Fibroblast of skin of scalp (primary cell): ENCODE measurements around the gene PLIN1. TPM values are rescaled to one million over a fixed set of nuclear protein-coding genes. Genes with fewer than 3 reads are reported as not detected.
"Not testable (repeated sequence)": the region's sequence is repeated elsewhere in the genome, so short reads cannot be mapped to it uniquely, and the experiment has no call there.

Experiments
- DNase-seq: peaks from one replicate; pipeline ENCODE4 v3.0.0-alpha.2; 2013
- polyA plus RNA-seq, 2 experiments: library from polyadenylated mRNA; unstranded; fragments of 120-200 nt; gene quantifications; one replicate each; pipeline ENCODE4 v1.2.1, GENCODE V29; 2013; ENCODE audit not compliant: insufficient read length in 2 of 2

The PLIN1 gene, protein sequence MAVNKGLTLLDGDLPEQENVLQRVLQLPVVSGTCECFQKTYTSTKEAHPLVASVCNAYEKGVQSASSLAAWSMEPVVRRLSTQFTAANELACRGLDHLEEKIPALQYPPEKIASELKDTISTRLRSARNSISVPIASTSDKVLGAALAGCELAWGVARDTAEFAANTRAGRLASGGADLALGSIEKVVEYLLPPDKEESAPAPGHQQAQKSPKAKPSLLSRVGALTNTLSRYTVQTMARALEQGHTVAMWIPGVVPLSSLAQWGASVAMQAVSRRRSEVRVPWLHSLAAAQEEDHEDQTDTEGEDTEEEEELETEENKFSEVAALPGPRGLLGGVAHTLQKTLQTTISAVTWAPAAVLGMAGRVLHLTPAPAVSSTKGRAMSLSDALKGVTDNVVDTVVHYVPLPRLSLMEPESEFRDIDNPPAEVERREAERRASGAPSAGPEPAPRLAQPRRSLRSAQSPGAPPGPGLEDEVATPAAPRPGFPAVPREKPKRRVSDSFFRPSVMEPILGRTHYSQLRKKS
- polyA plus RNA-seq (2013, experiment 1 of 2; ENCODE audit: insufficient read length), result 0.18 TPM
- 0.28 TPM for polyA plus RNA-seq (2013, experiment 2 of 2; ENCODE audit: insufficient read length)

DNA sequence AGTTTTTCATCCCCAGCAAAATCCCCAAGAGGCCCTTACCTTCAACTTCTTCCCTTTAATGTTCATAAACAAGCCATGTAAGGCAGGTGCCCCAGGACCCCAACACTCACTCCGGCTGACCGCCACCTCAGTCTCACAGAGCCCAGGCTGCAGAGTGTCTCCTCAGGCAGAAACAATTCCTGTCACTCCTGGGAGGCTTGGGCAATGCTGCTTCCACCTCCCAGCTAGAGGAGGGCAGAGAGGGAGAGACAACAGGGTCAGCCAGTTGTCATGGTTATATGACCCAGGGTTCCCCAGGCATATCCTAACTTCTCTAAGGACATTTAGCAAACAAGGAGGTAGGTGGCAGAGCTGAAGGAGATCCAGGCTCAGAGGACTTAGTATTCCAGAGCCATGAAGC is at the start of gene PLIN1:
TSS of gene PLIN1 (minus strand) at position 156 of the 400 bp plus-strand sequence. CDS start 1,878 bp downstream, outside the sequence.
- no peak for DNase-seq

DNA sequence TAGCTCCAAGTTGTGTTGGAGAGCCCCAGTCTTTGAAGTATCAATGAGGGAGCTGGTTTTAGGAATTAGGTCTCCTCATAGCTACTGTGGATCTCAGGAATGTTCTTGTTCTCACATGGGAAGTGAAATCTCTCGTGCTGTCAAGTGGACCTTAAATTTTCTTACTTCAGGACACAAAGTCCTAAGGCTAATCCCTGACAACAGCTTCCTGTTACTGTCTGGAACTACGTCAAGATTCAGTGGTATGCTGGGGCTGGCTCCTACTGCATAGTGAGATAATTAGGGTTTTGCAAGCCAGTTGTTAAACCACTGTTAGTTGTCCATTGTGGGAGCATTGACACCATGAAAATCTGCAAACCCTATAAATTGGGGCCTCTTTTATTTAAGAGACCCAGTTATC is 49.1 kb upstream of the PLIN1 start:
- no peak for DNase-seq

DNA sequence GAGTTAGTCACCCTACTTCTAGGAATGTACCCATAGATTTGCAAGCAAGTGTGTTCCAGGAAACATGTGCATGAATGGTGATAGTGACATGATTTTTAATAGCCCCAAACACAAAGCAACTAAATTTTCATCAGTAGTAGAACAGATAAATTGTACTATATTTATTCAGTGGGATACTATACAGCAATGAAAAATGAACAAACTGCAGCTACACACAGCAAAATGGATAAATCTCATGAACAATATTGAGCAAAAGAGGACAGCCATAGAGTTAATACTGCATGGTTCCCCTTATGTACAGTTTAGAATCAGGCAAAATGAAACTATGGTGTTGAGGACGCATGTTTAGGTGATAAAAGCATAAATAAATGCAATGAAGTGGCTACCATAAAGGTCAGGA is 45.9 kb upstream of the PLIN1 start:
- no peak for DNase-seq

DNA sequence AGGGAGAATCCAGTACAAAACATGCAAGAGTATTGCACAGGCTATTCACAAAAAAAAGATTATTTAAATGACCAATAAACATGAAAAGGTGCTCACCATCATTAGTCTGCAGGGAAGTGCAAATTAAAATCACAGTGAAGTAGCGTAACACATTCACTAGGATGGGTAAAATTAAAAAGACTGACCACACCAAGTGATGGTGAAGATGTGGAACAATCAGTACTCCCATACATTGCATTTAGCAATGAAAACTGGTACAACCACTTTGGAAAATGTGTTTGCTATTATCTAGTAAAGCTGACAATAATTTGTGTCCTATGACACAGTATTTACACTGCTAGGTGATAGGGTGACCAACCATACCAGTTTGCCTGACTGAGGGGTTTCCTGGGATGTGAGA is 45.5 kb upstream of the PLIN1 start:
- DNase-seq, result no peak

DNA sequence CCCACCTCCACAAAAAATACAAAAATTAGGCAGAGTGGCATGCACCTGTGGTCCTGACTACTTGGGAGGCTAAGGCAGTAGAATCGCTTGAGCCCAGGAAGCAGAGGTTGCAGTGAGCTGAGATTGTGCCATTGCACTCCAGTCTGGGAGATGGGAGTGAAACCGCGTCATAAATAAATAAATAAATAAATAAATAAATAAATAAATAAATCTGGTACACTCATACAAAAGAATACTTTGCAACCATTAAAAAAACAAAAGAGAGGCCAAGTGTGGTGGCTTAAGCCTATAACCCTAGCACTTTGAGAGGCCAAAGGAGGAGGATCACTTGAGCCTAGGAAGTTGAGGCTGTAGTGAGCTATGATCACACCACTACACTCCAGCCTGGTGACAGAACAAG is 43.9 kb upstream of the PLIN1 start:
- no peak for DNase-seq

DNA sequence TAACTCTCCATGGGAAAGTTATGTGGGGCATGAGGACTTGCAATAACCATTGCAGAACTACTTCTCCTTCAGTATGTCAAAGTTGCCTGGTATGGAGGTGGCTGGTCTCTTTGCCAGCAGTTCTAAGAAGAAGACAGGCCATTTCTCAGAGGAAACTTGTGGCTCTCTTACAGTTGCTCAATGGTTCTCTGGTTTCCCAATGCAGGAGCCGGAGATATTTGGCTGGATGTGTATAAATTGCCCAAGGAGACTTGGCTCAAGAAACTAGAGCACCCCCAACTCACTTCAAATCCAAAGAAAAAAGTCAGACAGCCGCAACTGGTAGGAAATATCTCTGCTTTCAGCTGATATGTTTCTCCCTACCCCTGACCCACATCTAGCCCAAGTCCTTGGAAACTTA is 35.6 kb upstream of the PLIN1 start:
- DNase-seq, result no peak

DNA sequence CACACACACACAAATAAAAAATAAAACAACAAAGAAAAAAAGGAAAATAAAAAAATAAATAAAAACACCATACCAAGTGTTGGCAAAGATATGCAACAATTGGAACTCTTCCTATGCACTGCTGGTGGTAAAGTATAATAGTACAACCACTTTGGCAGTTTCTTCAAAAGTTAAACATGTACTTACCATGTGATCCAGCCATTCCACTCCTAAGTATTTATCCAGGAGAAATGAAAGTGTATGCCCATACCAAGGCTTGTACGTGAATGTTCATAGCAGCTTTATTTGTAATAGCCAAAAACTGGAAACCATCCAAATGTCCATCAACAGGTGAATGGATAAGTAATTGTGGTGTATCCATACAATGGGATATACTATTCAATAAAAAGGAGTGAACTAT is 28.4 kb upstream of the PLIN1 start:
- no peak for DNase-seq

DNA sequence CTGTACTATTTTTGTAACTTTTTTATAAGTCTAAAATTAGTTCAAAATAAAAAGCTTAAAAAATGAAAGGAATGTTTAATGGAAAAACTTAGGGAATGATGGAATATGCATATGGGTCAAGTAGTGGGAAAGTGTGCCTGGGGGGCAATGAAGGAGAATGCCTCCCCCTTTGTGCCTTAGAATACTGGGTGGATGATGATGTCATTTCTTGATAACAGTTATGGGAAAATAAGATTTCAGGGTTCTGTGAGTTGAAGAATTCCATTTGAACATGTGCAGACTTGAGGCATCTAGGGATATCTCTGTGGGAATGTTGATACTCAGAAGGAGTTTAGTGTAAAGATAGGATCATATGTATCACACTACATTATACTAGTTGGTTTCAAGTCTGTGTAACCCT is 25.2 kb upstream of the PLIN1 start:
- peak; percentile 50 for DNase-seq

DNA sequence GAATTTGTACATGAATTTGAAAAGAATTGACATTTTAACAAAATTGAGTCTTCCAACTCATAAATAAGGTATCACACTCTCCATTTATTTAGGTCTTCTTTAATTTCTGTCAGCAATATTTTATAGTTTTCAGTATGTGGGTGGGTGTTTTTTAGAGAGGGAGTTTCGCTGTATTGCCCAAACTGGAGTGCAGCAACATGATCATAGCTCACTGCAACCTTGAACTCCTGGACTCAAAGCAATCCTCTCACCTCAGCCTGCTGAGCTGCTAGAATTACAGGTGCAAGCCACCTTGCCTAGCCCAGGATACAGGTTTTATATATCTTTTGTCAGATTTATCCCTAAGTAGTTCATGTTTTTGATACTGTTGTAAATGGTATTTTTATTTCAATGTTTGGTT is 16.0 kb upstream of the PLIN1 start:
- no peak for DNase-seq

DNA sequence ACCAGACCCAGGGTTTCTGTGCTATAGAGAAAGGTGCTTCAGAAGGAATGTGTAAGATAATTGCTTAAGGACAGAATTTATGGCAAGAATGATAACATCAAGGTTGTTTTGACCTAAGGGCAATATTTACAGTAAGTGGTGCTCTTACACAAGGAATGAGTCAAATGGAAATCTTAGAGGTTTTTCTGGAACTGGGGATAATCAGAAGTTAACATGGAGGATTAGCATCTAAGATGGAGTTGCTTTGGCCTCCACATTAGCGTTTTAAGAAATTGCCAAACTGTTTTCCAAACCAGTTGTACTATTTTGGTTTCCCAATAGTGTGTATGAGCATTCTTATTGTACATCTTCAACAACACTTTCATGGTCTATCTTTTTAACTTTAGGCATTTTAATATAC is 14.5 kb upstream of the PLIN1 start:
- no peak for DNase-seq

DNA sequence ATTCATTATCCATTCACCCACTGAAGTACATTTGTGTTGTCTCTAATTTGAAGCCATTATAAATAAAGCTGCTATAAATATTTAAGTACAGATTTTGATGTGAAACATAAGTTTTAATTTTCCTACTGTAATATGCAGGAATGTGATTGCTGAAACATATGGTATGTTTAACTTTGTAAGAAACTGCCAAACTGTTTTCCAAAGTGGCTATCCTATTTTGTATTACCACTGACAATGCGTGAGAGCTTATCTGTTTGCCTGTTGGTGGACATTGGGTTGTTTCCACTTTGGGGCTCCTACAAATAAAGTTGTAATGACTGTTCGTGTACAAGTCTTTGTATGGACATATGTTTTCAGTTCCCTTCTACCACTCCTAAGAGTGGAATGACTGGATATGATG is 13.9 kb upstream of the PLIN1 start:
- no peak for DNase-seq

DNA sequence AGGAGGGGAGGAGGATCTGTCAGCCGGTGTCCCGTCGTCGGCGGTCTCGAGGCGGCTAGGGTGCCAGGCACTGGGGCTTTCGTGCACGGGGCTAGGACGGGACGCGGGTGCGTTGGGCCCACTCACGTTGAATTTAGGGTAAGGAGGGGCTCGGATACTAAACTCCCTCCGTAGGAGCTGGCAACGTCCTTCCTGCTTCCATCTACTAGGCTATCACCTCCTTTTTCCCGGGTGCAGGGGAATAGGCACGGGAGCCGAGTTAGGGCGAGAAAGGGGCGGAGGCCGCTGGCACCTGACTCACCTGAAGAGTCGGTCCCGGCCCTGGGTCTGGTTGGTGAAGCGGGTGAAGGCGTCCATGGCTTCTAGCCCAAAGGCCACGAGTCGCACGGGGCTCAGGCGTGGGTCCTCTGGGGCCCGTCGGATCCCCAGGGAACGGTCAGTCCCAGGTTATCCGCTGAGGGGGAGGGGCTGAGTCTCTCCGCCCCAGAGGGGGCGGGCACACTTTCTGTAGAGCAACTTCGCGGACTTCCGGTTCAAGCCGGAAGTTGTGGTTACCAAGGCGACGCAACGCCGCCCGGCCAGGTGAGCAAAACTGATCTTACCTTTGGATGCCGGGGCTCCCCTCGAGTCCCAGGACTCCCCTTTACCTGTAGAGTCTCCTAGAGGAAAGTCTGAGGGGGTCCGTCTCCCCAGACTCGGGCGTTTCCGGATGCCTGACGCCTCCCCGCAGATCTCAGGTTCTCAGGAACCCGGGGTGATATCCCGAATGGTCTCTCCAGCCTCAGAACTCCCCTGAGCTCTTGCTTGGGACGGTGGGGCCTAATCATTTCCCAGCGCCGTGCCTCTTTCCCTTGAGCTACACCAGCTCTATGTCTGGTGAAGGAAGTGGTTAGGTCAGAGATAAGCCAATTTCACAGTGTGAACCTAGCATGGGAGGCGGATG is 11.4 kb upstream of the PLIN1 start, which contains the start of the genes PEX11A and WDR93:
TSS of gene PEX11A (minus strand) at position 479 of the 943 bp plus-strand sequence. CDS start at position 357, 122 bp downstream.
TSS of gene WDR93 (plus strand) at position 536 of the 943 bp plus-strand sequence. CDS start 10,936 bp downstream, outside the sequence.
- peak; percentile 72 for DNase-seq

DNA sequence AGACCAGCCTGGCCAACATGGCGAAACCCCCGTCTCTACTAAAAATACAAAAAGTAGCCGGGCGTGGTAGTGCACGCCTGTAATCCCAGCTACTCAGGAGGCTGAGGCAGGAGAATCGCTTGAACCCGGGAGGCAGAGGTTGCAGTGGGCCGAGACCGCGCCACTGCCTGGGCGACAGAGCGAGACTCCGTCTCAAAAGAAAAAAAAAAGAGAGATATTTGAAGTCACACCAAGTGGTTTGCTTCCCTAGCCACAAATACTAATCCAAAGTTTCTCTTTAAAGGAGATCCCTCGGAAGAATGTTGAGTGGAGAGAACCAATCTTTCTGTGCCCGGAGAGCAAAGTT is 10.7 kb upstream of the PLIN1 start:
- not testable (repeated sequence) for DNase-seq

DNA sequence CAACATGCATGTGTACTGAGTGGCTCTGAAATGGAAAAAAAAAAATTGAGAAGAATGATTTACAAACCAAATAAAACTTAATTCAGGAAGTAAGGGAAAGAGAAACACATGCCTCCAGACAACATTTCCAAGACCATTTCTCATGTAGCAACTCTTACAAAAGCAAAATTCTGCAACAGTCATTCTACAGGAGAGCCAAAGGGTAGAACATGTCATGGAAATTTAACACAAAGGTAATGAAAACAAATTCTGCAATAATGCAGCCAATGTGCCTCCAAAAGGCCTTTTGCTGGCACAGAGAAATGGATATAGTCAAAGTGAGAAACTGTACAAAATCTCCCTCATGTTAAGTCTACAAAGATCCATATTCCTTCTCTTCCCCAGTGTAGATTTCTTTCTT is 7.4 kb upstream of the PLIN1 start:
- no peak for DNase-seq

DNA sequence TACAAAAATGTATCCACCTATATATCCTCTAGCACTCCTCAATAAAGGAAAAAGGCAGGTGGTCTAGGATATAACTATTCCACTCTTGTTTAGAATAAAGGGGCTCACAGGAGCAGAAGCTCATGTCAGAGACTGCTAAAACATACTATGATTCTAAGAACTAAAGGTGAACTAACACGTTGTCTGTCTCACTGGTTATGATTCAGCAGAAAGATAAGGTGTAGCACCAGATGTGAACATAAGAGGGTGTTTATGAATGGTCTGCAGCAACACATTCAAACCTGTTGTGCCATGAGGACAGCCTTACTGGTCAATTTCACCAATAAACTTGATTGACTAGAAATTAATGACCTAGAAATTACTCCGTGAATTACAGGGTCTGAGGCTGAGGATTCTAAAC is 6.8 kb upstream of the PLIN1 start:
- no peak for DNase-seq

DNA sequence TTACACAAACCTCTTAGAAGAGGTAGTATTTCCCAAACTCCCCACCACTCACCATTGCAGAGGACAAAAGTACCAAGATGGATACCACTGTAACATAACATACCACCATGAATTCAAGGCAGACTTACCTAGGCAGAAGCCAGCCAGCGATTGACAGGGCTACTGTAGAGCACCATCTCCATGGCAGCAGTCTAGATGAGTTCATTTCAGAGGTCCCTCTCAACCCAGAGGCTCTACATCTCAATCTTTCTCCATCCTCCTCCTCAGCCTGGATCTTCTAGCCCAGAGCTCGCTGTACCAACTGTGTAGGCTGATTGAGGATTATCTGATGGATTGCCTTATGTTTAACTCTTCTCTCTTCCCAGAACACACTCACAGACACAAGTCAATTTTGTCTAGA is 2.0 kb upstream of the PLIN1 start:
- no peak for DNase-seq

DNA sequence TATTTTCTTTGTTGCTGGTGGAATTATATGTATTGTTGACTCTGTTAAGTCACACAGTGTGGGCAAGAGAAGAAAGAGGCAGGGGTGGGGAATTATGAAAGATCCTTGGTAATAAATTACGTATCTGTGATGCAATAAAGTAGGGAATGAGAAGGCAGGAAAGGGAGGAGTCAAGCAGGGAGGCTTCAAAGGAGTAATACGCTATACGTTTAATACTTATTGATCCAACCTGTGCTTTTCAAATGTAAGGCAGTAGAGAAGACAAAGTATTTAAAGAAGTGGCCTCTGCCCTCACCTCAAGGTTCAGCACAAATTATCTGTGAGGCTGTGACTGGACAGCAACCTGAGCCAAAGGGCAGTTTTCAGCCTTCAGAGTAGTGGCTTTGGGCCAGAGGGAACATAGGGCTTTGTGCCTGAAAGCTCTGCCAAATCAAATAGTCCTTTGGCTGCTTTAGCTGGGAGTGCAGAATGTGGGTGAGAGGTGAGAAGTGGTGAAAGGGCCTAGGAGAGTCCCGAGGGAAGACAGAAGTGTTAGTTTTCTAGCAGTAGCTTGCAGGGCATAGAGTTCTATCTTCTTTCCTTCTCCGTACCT is 1.2 kb upstream of the PLIN1 start:
- DNase-seq, result no peak

DNA sequence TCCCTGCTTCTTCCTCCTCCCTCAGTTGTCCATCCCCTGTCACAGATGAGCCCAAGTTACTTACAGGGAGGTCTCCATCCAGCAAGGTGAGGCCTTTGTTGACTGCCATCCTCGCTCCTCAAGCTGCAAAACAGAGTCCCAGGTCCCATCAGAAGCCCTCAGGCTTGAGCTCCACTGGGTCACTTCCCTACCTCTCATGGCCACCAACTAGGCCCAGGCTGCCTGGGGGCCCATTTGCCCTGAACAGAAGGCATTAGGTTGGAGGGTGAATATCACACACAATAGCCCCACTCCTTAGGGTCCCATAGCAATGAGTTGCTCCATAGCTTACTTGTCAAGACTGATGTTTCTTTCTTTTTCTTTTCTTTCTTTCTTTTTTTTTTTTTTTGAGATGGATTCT is 1.8 kb downstream of the PLIN1 start:
- DNase-seq, result no peak

DNA sequence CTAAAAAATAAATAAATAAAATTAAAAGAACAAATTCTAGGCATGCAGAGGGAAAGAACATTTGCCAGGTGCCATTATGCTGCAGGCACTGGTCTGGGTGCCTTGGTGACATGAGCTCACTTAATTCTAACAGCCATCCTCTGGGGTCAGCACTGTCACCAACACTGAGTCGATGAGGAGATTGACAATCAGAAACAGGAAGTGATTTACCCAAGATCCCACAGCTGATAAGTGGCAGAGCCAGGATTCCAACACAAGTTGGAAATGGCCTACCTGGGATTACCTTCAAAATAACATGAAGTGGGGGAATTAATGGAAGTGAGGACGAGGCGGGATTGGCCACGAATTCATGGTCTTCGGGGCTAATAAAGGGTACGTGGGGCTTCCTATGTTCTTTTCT is 3.6 kb downstream of the PLIN1 start:
- no peak for DNase-seq

DNA sequence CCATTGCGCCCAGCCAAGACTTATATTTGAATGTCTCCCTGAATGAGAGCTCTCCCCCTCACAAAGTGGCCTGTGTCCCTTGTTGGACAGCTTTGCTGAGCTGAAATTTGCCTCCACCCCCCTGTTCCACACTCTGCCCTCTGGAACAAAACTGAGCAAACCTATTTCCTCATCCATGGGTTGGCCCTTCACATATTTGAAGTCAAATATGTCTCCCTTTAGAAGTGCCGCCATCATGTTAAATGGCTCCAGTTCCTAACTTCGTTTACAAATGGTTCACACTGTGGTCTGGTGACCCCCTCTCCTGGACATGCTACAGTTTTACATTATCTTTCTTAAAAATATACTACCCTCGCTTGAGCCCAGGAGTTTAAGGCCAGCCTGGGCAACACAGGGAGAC is 4.6 kb downstream of the PLIN1 start:
- DNase-seq, result no peak

DNA sequence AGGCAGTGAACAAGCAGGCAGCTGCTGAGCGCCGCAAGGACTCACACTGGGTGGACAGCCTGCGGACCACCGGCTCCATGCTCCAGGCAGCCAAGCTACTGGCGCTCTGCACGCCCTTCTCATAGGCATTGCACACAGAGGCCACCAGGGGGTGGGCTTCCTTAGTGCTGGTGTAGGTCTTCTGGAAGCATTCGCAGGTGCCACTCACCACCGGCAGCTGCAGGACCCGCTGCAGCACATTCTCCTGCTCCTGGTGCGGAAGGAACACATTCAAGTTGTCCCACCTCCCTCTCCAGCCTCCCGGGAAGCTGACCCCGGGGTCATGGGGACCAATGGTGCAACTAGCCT is 6.0 kb downstream of the PLIN1 start:
- no peak for DNase-seq

DNA sequence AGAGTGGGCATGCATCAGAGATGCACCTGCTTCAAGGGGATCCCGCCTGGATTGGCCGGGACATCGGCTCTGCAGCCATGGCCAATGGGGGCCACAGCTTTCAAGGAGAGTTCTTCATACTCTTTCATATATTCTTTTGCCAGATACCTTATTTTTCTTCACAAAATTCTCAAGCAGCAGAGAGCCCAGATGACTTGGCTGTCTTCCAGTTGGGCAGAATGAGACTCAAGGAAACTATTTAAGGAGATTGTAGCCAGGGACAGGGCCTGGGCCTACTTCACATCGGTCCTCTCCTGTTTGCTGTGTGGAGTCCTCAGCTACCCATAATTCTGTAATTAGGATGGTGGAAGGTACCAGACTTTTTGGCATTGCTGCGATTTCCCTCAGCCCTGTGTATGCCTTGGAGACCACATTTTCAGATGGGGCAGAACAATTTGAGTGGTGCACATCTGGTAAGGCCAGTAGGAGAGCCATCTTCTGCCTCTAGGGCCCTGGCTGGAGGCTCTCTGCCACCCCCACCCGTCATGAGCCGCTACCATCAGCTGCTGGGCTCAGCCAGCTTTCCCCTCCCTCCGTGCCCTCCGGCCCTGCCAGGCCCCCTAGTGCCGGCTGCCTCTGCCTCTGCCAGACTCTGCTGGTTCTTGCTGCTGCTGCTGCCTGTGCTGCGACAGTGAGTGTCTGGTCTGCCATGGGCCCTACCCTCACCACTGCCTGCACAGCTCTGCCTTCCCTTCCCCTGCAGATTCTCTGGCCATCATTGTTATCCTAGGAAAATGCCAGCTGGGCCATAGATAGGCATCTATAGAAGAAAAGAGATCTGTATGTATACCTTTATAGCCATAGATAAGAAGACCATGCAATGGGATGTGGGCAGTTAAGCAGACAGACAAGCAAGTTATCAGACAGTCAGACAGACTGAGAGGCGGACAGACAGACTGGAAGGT is 6.7 kb downstream of the PLIN1 start:
- peak; percentile 51 for DNase-seq
